ENCODE results near the gene TPCN1. TPM values are rescaled to one million over a fixed set of nuclear protein-coding genes. Genes with fewer than 3 reads are reported as not detected.
A peak's percentile ranks its signal among the peaks of the same experiment; 100 is the strongest.

TPCN1 gene
- total RNA-seq, 1 experiment from 2014 or later, result 29.7 TPM

- CTCF ChIA-PET, result no interaction called here
- no peaks in the 10 kb centered on the region for H3K27me3 ChIP-seq (ENCODE audit: insufficient read depth, low read length)
- peak overlapping the region; percentile 58; the same call in 1 of the 2 replicates for H3K9ac ChIP-seq (ENCODE audit: low read length)
- no peaks in the 10 kb centered on the region for H3K9me2 ChIP-seq (ENCODE audit: insufficient read depth)
- no peaks in the 10 kb centered on the region for H3K79me2 ChIP-seq (ENCODE audit: insufficient read depth, low read length)
- no peak overlapping the region for H2AFZ ChIP-seq (ENCODE audit: low read depth, low read length, poor library complexity, severe bottlenecking)
- no peak for TF ChIP-seq EZH2phosphoT487 (IDR thresholded peaks at IDR 0.05; ENCODE audit: borderline replicate concordance)
- intact Hi-C loops (cut with micrococcal nuclease), result loop anchor here (5.0 kb wide), 1 partner anchor 101 kb away; no protein-coding TSS in a partner anchor
- ATAC-seq (no peak), DNase-seq (ENCODE audit: low read depth, low spot score) (no peak)
- H3K4me1 ChIP-seq (ENCODE audit: control insufficient read depth in 1 of 2, insufficient read depth in 2 of 2, low read length in 2 of 2), result peaks cover 22 to 25% of the 10 kb centered on the region in 2 experiments
- no TSS peak for BruUV-seq (replicated peaks)
- H3K4me2 ChIP-seq (ENCODE audit: low read length), result no peak overlapping the region
- no peaks in the 10 kb centered on the region for H4K20me1 ChIP-seq (ENCODE audit: insufficient read depth)
- no peak overlapping the region for H3K4me3 ChIP-seq (replicated peaks in 1 of 2; ENCODE audit: low read depth in 1 of 2, low read length in 2 of 2)
- RAD21 ChIA-PET (ENCODE audit: low non-redundant PET in 1 of 2, low total read pairs in 2 of 2, uncharacterized antibody in 2 of 2, unreplicated experiment in 2 of 2), result no interaction called here
- POLR2A ChIA-PET, result no interaction called here
- H3K36me3 ChIP-seq (ENCODE audit: control insufficient read depth in 1 of 2, insufficient read depth in 2 of 2, low read length in 2 of 2), result no peaks in the 10 kb centered on the region
- H3K27ac ChIP-seq (ENCODE audit: low read depth, low read length), result peak overlapping the region; percentile 91; the same call in 1 of the 2 replicates
- H3K9me3 ChIP-seq (ENCODE audit: control insufficient read depth in 1 of 2, insufficient read depth in 1 of 2, low read depth in 1 of 2, low read length in 2 of 2), result no peaks in the 10 kb centered on the region
Measured at GRCh38 chr12:113298472-113298817, 77.2 kb downstream of the TPCN1 start.

GRCh38 chr12:113298861-113299545, 77.7 kb downstream of the TPCN1 start:
- no peaks in the 10 kb centered on the region for H3K27me3 ChIP-seq (ENCODE audit: insufficient read depth, low read length)
- no peak for TF ChIP-seq EZH2phosphoT487 (IDR thresholded peaks at IDR 0.05; ENCODE audit: borderline replicate concordance)
- TF ChIP-seq CTCF (IDR thresholded peaks at IDR 0.05 in 2 of 3, conservative IDR thresholded peaks at IDR 0.05 in 1 of 3; ENCODE audit: borderline replicate concordance in 1 of 3, insufficient read depth in 1 of 3, low read depth in 2 of 3, low read length in 2 of 3), result no peak
- TF ChIP-seq FOSL1 (IDR thresholded peaks at IDR 0.05; ENCODE audit: low read depth), result no peak
- TF ChIP-seq POLR2AphosphoS5 (IDR thresholded peaks at IDR 0.05; ENCODE audit: low read depth, low read length), result no peak
- TF ChIP-seq SP1 (IDR thresholded peaks at IDR 0.05; ENCODE audit: low read depth), result no peak
- TF ChIP-seq MAX (IDR thresholded peaks at IDR 0.05), result no peak
- no peak for TF ChIP-seq EZH2 (IDR thresholded peaks at IDR 0.05)
- TF ChIP-seq TCF7L2 (IDR thresholded peaks at IDR 0.05; ENCODE audit: borderline replicate concordance, extremely low read depth, insufficient read depth, insufficient read length), result no peak
- no peak for TF ChIP-seq SRF (IDR thresholded peaks at IDR 0.05; ENCODE audit: low read depth)
- TF ChIP-seq JUND (IDR thresholded peaks at IDR 0.05), result no peak
- TF ChIP-seq ZBTB33 (IDR thresholded peaks at IDR 0.05; ENCODE audit: extremely low read depth, insufficient replicate concordance, low read length), result no peak
- TF ChIP-seq SIN3A (IDR thresholded peaks at IDR 0.05; ENCODE audit: low read depth), result no peak
- no peak for TF ChIP-seq EGR1 (IDR thresholded peaks at IDR 0.05; ENCODE audit: low read depth)
- TF ChIP-seq ATF3 (IDR thresholded peaks at IDR 0.05), result no peak
- no peak for TF ChIP-seq ZNF274 (IDR thresholded peaks at IDR 0.05; ENCODE audit: low read depth, low read length)
- H3K36me3 ChIP-seq (ENCODE audit: control insufficient read depth in 1 of 2, insufficient read depth in 2 of 2, low read length in 2 of 2), result peaks cover 0 to under 1% of the 10 kb centered on the region in 2 experiments; a peak in 1 of 4 replicates
- ATAC-seq, result no peak
- DNase-seq (ENCODE audit: low read depth, low spot score), result no peak
- BruUV-seq (replicated peaks), result TSS peak; percentile 35
- CTCF ChIA-PET, result no interaction called here
- RAD21 ChIA-PET (ENCODE audit: low non-redundant PET in 1 of 2, low total read pairs in 2 of 2, uncharacterized antibody in 2 of 2, unreplicated experiment in 2 of 2), result interaction anchor here in 1 of 2 experiments (0.6 kb wide), 1 partner anchor 123 kb away, joined by 3 read pairs; the partner anchor contains the start of gene SDSL
- peak overlapping the region; percentile 58 for H3K9ac ChIP-seq (ENCODE audit: low read length)
- no peaks in the 10 kb centered on the region for H3K79me2 ChIP-seq (ENCODE audit: insufficient read depth, low read length)
- intact Hi-C loops (cut with micrococcal nuclease), result loop anchor here (5.0 kb wide), 1 partner anchor 102 kb away; no protein-coding TSS in a partner anchor
- peak overlapping the region in 1 of 2 experiments; percentile 46; a peak in 2 of 4 replicates for H3K4me3 ChIP-seq (replicated peaks in 1 of 2; ENCODE audit: low read depth in 1 of 2, low read length in 2 of 2)
- H3K4me2 ChIP-seq (ENCODE audit: low read length), result peak overlapping the region; percentile 79
- no peaks in the 10 kb centered on the region for H4K20me1 ChIP-seq (ENCODE audit: insufficient read depth)
- H3K4me1 ChIP-seq (ENCODE audit: control insufficient read depth in 1 of 2, insufficient read depth in 2 of 2, low read length in 2 of 2), result peaks cover 22 to 25% of the 10 kb centered on the region in 2 experiments
- peak overlapping the region; percentile 91 for H3K27ac ChIP-seq (ENCODE audit: low read depth, low read length)
- no peak overlapping the region for H2AFZ ChIP-seq (ENCODE audit: low read depth, low read length, poor library complexity, severe bottlenecking)
- H3K9me2 ChIP-seq (ENCODE audit: insufficient read depth), result no peaks in the 10 kb centered on the region
- H3K9me3 ChIP-seq (ENCODE audit: control insufficient read depth in 1 of 2, insufficient read depth in 1 of 2, low read depth in 1 of 2, low read length in 2 of 2), result no peaks in the 10 kb centered on the region
- POLR2A ChIA-PET, result no interaction called here

Measured in HCT116 (cell line).